Hematopoietic multipotent progenitor cell treated with erythropoietin and hydrocortisone succinate and interleukin-3 and kit ligand, for 17 days (in vitro differentiated cells): Measurements from ENCODE around the gene C17orf100.

Experiments used
- DNase-seq: peaks from one replicate; pipeline ENCODE4 v3.0.0-alpha.2; 2015; ENCODE audit warnings: low spot score

C17orf100 gene

DNA sequence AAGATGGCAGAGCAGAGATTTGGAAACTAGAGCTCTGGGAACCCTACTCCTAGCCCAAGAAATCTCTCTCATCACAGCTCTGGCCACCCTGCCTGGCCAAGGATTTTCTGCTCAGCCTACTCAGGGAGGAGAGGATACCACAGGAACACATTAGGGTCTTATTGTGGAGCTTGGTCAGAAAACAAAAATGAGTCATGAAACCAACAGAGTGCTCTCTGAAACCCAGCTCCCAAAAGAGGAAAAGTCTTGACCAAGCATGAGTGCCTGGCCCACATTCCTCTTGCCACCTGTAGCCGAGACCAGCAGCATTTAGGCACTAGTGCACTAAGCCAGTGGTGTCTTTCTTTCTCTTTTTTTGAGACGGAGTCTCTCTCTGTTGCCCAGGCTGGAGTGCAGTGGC, 43.5 kb downstream of the C17orf100 start:
- DNase-seq: no peak

DNA sequence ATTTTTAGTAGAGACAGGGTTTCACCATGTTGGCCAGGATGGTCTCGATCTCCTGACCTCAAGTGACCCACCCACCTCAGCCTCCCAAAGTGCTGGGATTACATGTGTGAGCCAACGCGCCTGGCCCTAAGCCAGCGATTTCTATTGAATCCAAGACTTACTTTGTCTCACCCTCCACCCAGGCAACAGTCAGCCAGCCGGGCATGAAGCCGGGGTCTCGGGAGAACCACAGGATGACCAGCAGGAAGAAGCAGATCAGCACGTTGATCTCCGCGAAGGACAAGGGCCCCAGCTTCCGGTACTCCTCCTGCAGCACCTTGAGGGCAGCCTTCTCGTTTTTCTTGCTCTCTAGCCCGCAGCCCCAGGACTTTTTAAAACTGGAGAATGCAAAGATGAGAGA, 44.0 kb downstream of the C17orf100 start:
- no peak for DNase-seq

- DNase-seq: no peak
Measured at GRCh38 chr17:6696906-6697305, 45.3 kb downstream of the C17orf100 start.

GRCh38 chr17:6698004-6698403, 46.4 kb downstream of the C17orf100 start:
- no peak for DNase-seq

GRCh38 chr17:6699997-6700947, 48.7 kb downstream of the C17orf100 start:
- DNase-seq: no peak

GRCh38 chr17:6700948-6701307, 49.4 kb downstream of the C17orf100 start:
- no peak for DNase-seq

DNA sequence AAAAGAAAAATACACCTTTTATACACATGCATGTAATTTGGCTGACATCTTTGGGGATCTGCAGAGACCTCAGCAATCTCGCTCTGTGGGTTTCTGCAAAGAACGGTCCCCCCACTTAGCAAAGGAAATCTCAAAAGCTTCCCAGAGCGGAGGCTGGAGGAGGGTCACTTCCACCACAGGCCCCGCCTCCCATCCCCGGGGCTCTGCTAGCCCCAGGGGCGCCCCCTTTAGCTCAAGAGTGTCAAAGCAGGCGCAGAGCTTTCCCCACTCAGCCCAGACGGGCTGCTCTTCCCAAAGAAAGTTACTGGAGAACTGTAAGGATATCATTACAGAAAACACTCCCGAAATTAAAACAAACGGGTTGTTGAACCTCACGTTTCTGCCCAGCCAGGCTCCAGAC, 50.2 kb downstream of the C17orf100 start:
- DNase-seq: no peak

GRCh38 chr17:6702567-6703215, 51.1 kb downstream of the C17orf100 start:
- no peak for DNase-seq
